Sigmoid colon (tissue), 4 donors: ENCODE measurements around the gene TDRD6.

Source experiments
- EP300 ChIP-seq, 4 donors: sonication (generic); formaldehyde crosslinking; IDR thresholded peaks; one replicate each; pipeline ENCODE4 v1.6.1; 2017; ENCODE audit warnings: antibody characterized with exemption in 4 of 4
- POLR2A ChIP-seq, 2 donors: fragments of 450-650 bp; IDR thresholded peaks; one replicate each; pipeline ENCODE4 v1.6.1; 2016; ENCODE audit warnings: antibody characterized with exemption in 2 of 2, mild to moderate bottlenecking in 2 of 2, moderate library complexity in 2 of 2
- POLR2AphosphoS5 ChIP-seq, 4 donors: sonication (generic); formaldehyde crosslinking; IDR thresholded peaks; one replicate each; pipeline ENCODE4 v1.6.1; 2017; ENCODE audit warnings: antibody characterized with exemption in 4 of 4
- TF ChIP-seq, protein P1 (sequence below), 4 experiments: fragments of 450-650 bp in 3 of 4; fragments of 200-600 bp in 1 of 4; IDR thresholded peaks; one replicate each; pipeline ENCODE4 v1.5.1; 2016 to 2019; ENCODE audit warnings: antibody characterized with exemption in 4 of 4, mild to moderate bottlenecking in 3 of 4, moderate library complexity in 2 of 4

DNA sequence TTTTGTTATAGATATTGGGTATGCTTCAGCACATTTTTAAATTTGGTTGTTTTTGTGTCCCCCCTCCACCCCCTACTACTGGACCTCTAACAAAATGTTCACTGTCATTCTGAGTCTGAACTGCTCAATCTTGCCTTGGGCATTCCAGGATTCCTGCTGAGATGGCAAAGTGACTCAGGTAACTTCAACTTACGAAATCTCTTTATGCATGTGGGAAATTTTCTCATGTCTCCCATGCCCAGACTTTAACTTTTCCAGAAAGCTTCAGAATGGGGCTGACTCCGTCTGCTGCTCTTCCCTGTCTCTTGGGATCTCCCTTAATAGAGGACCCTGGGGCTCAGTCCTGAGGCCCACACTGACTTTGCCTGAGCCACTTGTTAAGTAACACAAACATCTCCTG is 49.0 kb upstream of the TDRD6 start:
- TF ChIP-seq, protein P1, sequence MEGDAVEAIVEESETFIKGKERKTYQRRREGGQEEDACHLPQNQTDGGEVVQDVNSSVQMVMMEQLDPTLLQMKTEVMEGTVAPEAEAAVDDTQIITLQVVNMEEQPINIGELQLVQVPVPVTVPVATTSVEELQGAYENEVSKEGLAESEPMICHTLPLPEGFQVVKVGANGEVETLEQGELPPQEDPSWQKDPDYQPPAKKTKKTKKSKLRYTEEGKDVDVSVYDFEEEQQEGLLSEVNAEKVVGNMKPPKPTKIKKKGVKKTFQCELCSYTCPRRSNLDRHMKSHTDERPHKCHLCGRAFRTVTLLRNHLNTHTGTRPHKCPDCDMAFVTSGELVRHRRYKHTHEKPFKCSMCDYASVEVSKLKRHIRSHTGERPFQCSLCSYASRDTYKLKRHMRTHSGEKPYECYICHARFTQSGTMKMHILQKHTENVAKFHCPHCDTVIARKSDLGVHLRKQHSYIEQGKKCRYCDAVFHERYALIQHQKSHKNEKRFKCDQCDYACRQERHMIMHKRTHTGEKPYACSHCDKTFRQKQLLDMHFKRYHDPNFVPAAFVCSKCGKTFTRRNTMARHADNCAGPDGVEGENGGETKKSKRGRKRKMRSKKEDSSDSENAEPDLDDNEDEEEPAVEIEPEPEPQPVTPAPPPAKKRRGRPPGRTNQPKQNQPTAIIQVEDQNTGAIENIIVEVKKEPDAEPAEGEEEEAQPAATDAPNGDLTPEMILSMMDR (IDR thresholded peaks at IDR 0.05), result no peak
- no peak for TF ChIP-seq POLR2AphosphoS5 (IDR thresholded peaks at IDR 0.05)
- no peak for TF ChIP-seq POLR2A (IDR thresholded peaks at IDR 0.05)
- TF ChIP-seq EP300 (IDR thresholded peaks at IDR 0.05), result no peak
